ENCODE measurements around the gene SPSB1.

GRCh38 chr1:9313576-9313975, 20.9 kb downstream of the SPSB1 start:
- TF ChIP-seq, protein P1, sequence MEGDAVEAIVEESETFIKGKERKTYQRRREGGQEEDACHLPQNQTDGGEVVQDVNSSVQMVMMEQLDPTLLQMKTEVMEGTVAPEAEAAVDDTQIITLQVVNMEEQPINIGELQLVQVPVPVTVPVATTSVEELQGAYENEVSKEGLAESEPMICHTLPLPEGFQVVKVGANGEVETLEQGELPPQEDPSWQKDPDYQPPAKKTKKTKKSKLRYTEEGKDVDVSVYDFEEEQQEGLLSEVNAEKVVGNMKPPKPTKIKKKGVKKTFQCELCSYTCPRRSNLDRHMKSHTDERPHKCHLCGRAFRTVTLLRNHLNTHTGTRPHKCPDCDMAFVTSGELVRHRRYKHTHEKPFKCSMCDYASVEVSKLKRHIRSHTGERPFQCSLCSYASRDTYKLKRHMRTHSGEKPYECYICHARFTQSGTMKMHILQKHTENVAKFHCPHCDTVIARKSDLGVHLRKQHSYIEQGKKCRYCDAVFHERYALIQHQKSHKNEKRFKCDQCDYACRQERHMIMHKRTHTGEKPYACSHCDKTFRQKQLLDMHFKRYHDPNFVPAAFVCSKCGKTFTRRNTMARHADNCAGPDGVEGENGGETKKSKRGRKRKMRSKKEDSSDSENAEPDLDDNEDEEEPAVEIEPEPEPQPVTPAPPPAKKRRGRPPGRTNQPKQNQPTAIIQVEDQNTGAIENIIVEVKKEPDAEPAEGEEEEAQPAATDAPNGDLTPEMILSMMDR (IDR thresholded peaks at IDR 0.05; ENCODE audit: low read length): no peak
- no peak for TF ChIP-seq EZH2phosphoT487 (IDR thresholded peaks at IDR 0.05; ENCODE audit: low read length)
